Measurements from ENCODE around the gene ABRACL.

- TF ChIP-seq POLR2A (IDR thresholded peaks at IDR 0.05) (no peak), CTCF (IDR thresholded peaks at IDR 0.05) (no peak)
These were observed 309 bp upstream of the ABRACL start for GRCh38 chr6:139028215-139028657.
